GM10266 (cell line): ENCODE measurements around the gene TBC1D12.
"Not testable (repeated sequence)": the region's sequence is repeated elsewhere in the genome, so short reads cannot be mapped to it uniquely, and the experiment has no call there.

ENCODE experiments used
- DNase-seq: peaks from one replicate; pipeline ENCODE4 v3.0.0; 2012; ENCODE audit errors: extremely low spot score
- TF ChIP-seq, protein P1 (sequence below): IDR thresholded peaks from 2 replicates; pipeline ENCODE4 v1.5.1; 2012; ENCODE audit warnings: mild to moderate bottlenecking, low read depth; ENCODE audit not compliant: control insufficient read depth, insufficient read depth; ENCODE audit errors: missing control alignments

The TBC1D12 gene

DNA sequence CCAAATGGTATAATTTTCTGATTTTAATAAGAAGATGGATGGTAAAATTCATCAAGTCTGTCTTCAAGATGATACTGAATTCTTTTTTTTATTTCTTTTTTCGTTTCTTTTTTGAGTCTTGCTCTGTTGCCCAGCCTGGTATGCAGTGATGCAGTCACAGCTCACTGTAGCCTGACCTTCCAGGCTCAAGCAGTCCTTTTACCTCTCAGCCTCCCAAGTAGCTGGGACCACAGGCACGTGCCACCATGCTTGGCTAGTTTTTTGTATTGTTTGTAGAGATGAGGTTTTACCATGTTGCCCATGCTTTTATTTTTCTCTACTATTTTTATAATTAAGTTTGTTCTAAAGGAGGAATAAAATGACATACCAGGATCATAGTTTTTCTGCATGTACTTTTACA is 91.1 kb downstream of the TBC1D12 start:
- no peak for DNase-seq

GRCh38 chr10:94496010-94496409 is 93.7 kb downstream of the TBC1D12 start:
- TF ChIP-seq, protein P1, sequence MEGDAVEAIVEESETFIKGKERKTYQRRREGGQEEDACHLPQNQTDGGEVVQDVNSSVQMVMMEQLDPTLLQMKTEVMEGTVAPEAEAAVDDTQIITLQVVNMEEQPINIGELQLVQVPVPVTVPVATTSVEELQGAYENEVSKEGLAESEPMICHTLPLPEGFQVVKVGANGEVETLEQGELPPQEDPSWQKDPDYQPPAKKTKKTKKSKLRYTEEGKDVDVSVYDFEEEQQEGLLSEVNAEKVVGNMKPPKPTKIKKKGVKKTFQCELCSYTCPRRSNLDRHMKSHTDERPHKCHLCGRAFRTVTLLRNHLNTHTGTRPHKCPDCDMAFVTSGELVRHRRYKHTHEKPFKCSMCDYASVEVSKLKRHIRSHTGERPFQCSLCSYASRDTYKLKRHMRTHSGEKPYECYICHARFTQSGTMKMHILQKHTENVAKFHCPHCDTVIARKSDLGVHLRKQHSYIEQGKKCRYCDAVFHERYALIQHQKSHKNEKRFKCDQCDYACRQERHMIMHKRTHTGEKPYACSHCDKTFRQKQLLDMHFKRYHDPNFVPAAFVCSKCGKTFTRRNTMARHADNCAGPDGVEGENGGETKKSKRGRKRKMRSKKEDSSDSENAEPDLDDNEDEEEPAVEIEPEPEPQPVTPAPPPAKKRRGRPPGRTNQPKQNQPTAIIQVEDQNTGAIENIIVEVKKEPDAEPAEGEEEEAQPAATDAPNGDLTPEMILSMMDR: no peak
- peak; percentile 12 for DNase-seq

More for the DNA sequence above, 91.1 kb downstream of the TBC1D12 start:
- TF ChIP-seq, protein P1: no peak

- TF ChIP-seq, protein P1: no peak
- DNase-seq: no peak
Observed at GRCh38 chr10:94496646-94497045, 94.3 kb downstream of the TBC1D12 start.

GRCh38 chr10:94500063-94500462 is 97.7 kb downstream of the TBC1D12 start:
- no peak for DNase-seq
- TF ChIP-seq, protein P1: peak; percentile 18

GRCh38 chr10:94521276-94522250 is 119.2 kb downstream of the TBC1D12 start:
- DNase-seq: no peak
- TF ChIP-seq, protein P1: no peak

- TF ChIP-seq, protein P1: no peak
Observed at GRCh38 chr10:94524146-94524545, 121.8 kb downstream of the TBC1D12 start.

DNA sequence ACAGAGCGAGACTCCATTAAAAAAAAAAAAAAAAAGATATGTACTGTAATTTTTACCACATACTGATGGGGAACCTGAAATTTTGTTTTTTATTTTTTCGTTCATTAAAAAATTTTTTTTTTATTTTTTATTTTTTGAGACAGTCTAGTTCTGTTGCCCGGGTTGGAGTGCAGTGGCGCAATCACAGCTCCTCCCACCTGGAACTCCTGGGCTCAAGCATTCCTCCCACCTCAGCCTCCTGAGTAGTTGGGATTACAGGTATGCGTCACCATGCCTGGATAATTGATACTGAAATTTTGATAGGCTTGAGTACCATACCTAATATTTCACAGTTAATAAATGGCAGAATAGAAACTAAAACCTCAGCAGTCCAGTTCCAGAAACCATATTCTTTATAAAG is 122.4 kb downstream of the TBC1D12 start:
- TF ChIP-seq, protein P1: no peak
- no peak for DNase-seq

More at GRCh38 chr10:94524146-94524545, 121.8 kb downstream of the TBC1D12 start:
- DNase-seq: no peak

GRCh38 chr10:94531550-94531949 is 129.2 kb downstream of the TBC1D12 start:
- DNase-seq: not testable (repeated sequence)
